Measurements from ENCODE around the gene IRF9.

DNA sequence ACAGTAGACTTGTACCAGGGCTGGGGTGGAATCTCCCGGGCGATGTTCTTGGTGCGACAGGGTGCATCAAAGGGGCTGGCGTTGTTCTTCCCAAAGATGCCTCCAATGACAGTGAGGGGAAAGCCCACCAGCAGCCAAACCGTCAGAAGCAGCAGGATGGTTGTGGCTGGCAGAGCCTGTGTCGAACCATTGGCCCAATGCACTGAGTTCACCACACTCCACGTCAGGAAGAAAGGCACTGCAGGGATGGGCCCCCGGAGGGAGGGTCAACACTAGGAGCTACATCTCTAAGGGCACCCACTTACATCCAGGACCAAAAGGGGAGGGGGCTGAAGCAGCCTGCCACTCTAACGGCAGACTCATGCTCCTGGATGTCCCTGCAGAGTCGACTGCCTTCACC is 29.4 kb downstream of the IRF9 start:
- TF ChIP-seq ZNF629 (CRISPR knock-in tag; conservative IDR thresholded peaks at IDR 0.05) (no peak), NFYB (CRISPR knock-in tag; IDR thresholded peaks at IDR 0.05) (no peak), RFX5 (IDR thresholded peaks at IDR 0.05; ENCODE audit: low read depth, low read length) (no peak), ZFP62 (CRISPR knock-in tag; IDR thresholded peaks at IDR 0.05) (no peak), HHEX (CRISPR knock-in tag; IDR thresholded peaks at IDR 0.05) (no peak)
- TF ChIP-seq, protein P1, sequence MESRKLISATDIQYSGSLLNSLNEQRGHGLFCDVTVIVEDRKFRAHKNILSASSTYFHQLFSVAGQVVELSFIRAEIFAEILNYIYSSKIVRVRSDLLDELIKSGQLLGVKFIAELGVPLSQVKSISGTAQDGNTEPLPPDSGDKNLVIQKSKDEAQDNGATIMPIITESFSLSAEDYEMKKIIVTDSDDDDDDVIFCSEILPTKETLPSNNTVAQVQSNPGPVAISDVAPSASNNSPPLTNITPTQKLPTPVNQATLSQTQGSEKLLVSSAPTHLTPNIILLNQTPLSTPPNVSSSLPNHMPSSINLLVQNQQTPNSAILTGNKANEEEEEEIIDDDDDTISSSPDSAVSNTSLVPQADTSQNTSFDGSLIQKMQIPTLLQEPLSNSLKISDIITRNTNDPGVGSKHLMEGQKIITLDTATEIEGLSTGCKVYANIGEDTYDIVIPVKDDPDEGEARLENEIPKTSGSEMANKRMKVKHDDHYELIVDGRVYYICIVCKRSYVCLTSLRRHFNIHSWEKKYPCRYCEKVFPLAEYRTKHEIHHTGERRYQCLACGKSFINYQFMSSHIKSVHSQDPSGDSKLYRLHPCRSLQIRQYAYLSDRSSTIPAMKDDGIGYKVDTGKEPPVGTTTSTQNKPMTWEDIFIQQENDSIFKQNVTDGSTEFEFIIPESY (CRISPR knock-in tag; IDR thresholded peaks at IDR 0.05), result no peak
- TF ChIP-seq, protein P2, sequence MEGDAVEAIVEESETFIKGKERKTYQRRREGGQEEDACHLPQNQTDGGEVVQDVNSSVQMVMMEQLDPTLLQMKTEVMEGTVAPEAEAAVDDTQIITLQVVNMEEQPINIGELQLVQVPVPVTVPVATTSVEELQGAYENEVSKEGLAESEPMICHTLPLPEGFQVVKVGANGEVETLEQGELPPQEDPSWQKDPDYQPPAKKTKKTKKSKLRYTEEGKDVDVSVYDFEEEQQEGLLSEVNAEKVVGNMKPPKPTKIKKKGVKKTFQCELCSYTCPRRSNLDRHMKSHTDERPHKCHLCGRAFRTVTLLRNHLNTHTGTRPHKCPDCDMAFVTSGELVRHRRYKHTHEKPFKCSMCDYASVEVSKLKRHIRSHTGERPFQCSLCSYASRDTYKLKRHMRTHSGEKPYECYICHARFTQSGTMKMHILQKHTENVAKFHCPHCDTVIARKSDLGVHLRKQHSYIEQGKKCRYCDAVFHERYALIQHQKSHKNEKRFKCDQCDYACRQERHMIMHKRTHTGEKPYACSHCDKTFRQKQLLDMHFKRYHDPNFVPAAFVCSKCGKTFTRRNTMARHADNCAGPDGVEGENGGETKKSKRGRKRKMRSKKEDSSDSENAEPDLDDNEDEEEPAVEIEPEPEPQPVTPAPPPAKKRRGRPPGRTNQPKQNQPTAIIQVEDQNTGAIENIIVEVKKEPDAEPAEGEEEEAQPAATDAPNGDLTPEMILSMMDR (CRISPR knock-in tag; IDR thresholded peaks at IDR 0.05), result no peak
- TF ChIP-seq, protein P3, sequence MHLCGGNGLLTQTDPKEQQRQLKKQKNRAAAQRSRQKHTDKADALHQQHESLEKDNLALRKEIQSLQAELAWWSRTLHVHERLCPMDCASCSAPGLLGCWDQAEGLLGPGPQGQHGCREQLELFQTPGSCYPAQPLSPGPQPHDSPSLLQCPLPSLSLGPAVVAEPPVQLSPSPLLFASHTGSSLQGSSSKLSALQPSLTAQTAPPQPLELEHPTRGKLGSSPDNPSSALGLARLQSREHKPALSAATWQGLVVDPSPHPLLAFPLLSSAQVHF (CRISPR knock-in tag; IDR thresholded peaks at IDR 0.05), result no peak
- TF ChIP-seq, protein P4, sequence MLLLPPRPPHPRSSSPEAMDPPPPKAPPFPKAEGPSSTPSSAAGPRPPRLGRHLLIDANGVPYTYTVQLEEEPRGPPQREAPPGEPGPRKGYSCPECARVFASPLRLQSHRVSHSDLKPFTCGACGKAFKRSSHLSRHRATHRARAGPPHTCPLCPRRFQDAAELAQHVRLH (CRISPR knock-in tag; IDR thresholded peaks at IDR 0.05; ENCODE audit: borderline replicate concordance, low read depth), result no peak

All from HepG2 (cell line).